OCI-LY7 (cell line): ENCODE measurements around the gene TBC1D32. TPM values are rescaled to one million over a fixed set of nuclear protein-coding genes. Genes with fewer than 3 reads are reported as not detected.

Source experiments
- small RNA-seq: library from RNA; depleted of rRNA; stranded (forward); fragments of <200 nt; gene quantifications from one replicate; pipeline ENCODE3, GENCODE V24; 2014
- total RNA-seq, 2 experiments: library from RNA; depleted of rRNA in 1 of 2; stranded (reverse); fragments of >200 nt in 1 of 2; shearing (Covaris generic) in 1 of 2; gene quantifications; 2 replicates each; pipeline ENCODE4 v1.2.3, GENCODE V29; 2014 to 2022

The TBC1D32 gene
- total RNA-seq, 2 experiments from 2014 or later = 3.8 to 5.1 TPM

Small RNAs within 50 kb of the gene (small RNA-seq; reads per million reads assigned to genes)
- gene RF00019 (not detected), gene RNU6-1286P (not detected)

Other genes starting within 250 kb of the TBC1D32 start
- not detected in 2 replicates for gene GJA1, start 101.2 kb upstream of the TBC1D32 start, total RNA-seq (2014; rRNA removed; shearing (Covaris generic))
- not detected in 2 replicates for gene GJA1, start 101.2 kb upstream of the TBC1D32 start, total RNA-seq (2022)